Endothelial cell of umbilical vein (primary cell): Measurements from ENCODE around the gene TBX4.

ENCODE experiments used
- CTCF ChIP-seq, 2 donors: IDR thresholded peaks; 1 replicate in 1 of 2; 2 replicates in 1 of 2; pipeline ENCODE4 v1.5.1; 2011; ENCODE audit warnings: low read length in 2 of 2, mild to moderate bottlenecking in 2 of 2, moderate library complexity in 2 of 2, control low read depth in 1 of 2, inconsistent platforms in 1 of 2, low read depth in 1 of 2; ENCODE audit not compliant: insufficient read depth in 1 of 2; ENCODE audit errors: extremely low read depth in 1 of 2
- EZH2 ChIP-seq: IDR thresholded peaks from 2 replicates; pipeline ENCODE4 v1.6.1; 2012; ENCODE audit warnings: borderline replicate concordance, low read depth, mild to moderate bottlenecking, moderate library complexity, low read length, inconsistent platforms; ENCODE audit not compliant: severe bottlenecking
- FOS ChIP-seq: IDR thresholded peaks from 2 replicates; pipeline ENCODE4 v1.6.1; 2011; ENCODE audit warnings: mild to moderate bottlenecking, low read length, moderate library complexity, borderline replicate concordance; ENCODE audit not compliant: insufficient read depth
- GATA2 ChIP-seq: IDR thresholded peaks from 2 replicates; pipeline ENCODE4 v1.7.0; 2011; ENCODE audit warnings: low read depth, mild to moderate bottlenecking, moderate library complexity, mixed read lengths, low read length; ENCODE audit not compliant: insufficient read length, insufficient read depth
- JUN ChIP-seq: IDR thresholded peaks from 2 replicates; pipeline ENCODE4 v1.6.1; 2011; ENCODE audit warnings: borderline replicate concordance, low read depth; ENCODE audit not compliant: insufficient read length, insufficient read depth
- MAX ChIP-seq: IDR thresholded peaks from 2 replicates; pipeline ENCODE4 v1.6.1; 2011; ENCODE audit not compliant: insufficient read depth, insufficient read length
- MYC ChIP-seq: IDR thresholded peaks from one replicate; pipeline ENCODE4 v1.6.1; 2011; ENCODE audit warnings: mild to moderate bottlenecking, low read depth, low read length
- POLR2A ChIP-seq: IDR thresholded peaks from 2 replicates; pipeline ENCODE4 v1.6.1; 2012; ENCODE audit warnings: low read depth, mild to moderate bottlenecking, control low read depth, low read length
- POLR2AphosphoS5 ChIP-seq: IDR thresholded peaks from 2 replicates; pipeline ENCODE4 v1.6.1; 2012; ENCODE audit warnings: low read depth, mild to moderate bottlenecking, control low read depth, low read length, moderate library complexity; ENCODE audit not compliant: insufficient read depth

DNA sequence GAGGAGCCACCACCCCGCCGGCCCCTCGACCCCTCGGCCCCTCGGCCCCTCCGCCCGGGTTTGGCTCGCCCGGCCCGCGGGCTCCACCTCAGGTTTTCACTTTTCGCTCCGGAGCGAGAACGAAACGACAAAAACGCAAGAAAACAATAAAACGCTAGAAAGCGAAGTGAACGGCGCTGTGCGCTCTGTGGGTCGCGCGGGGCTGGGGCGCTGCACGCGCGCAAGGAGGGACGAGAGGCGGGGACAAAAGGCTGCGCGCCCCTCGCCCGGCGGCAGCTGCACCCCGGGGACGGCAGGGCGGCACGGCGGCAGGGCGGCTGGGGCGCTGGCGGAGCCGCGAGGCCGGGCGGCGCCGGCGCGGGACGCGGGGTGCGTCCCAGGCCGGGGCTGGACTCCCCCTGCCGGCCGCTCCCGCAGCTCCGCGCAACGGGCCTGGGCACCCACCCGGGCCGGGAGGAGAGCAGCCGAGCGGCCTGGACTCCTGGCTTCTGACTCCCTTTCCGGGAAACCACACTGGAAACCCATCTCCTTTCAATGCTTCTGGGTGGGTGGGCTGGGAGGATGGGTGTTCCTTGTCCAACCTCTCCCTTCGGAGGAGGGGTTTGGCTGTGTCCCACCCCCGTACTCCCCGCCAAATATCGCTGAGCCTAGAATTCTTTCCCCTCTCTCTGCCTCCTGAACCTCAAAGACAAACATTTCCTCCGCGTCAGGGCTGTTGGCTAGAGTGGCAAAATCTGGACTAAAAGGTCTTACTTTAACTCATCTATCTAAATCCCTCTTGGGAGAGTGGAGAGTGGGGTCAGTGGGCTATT lies 42.7 kb upstream of the TBX4 start:
- TF ChIP-seq CTCF (IDR thresholded peaks at IDR 0.05; ENCODE audit: extremely low read depth in 1 of 2, insufficient read depth in 1 of 2, low read depth in 1 of 2, low read length in 2 of 2) (peak; percentile 17 to 63), POLR2A (no peak), EZH2 (no peak), MYC (no peak), MAX (no peak), POLR2AphosphoS5 (no peak), FOS (no peak), GATA2 (no peak), JUN (no peak)
